ENCODE data around the gene CCDC150. TPM values are rescaled to one million over a fixed set of nuclear protein-coding genes. Genes with fewer than 3 reads are reported as not detected.
"Not testable (repeated sequence)": the region's sequence is repeated elsewhere in the genome, so short reads cannot be mapped to it uniquely, and the experiment has no call there.

Gene CCDC150
- total RNA-seq, 2 donors from 2014 or later, result 11.6 to 21.5 TPM

GRCh38 chr2:196659844-196660243 is 20.3 kb downstream of the CCDC150 start:
- ATAC-seq (replicated peaks), result no peak
- no peaks in the 10 kb centered on the region for H3K27me3 Mint-ChIP-seq
- no peak overlapping the region for H3K27ac Mint-ChIP-seq
- no peaks in the 10 kb centered on the region for H3K9me3 Mint-ChIP-seq
- no peak overlapping the region for H3K4me3 Mint-ChIP-seq
- H3K36me3 Mint-ChIP-seq (ENCODE audit: low read depth), result no peaks in the 10 kb centered on the region
- H3K4me1 Mint-ChIP-seq, result no peaks in the 10 kb centered on the region

DNA sequence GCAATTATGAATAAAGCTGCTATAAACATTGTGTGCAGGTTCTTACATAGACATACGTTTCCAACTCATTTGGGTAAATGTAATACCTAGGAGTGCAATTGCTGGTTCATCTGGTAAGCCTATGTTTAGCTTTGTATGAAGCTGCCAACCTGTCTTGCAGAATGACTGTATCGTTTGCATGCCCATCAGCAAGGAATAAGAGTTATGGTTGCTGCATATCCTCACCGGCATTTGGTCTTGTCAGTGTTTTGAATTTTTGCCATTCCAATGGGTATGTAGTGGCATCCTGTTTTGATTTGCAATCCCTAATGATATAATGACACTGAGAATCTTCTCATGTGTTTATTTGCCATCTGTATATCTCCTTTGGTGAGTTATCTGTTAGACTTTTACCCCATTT is 20.7 kb downstream of the CCDC150 start:
- no peaks in the 10 kb centered on the region for H3K27me3 Mint-ChIP-seq
- no peaks in the 10 kb centered on the region for H3K9me3 Mint-ChIP-seq
- H3K4me1 Mint-ChIP-seq, result no peaks in the 10 kb centered on the region
- no peak overlapping the region for H3K4me3 Mint-ChIP-seq
- H3K27ac Mint-ChIP-seq, result no peak overlapping the region
- no peak for ATAC-seq (replicated peaks)
- H3K36me3 Mint-ChIP-seq (ENCODE audit: low read depth), result no peaks in the 10 kb centered on the region

DNA sequence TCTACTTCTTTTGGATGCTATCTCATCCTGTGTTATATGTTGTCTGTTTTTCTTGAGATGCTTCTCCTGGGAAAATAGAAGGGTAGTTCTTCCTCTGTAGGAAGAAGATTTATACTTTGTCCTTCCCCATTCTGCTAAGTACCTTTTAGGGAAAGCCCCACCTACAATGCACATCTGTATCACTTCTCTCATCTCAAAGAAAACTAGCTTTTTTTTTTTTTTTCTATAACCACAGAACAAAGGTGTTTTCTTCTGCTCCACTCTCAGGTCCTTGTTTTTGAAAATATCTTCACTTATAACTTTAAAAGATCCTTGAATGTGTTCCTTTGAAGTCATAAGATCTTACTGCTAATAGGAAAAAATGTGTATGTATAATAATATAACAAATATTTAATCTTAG is 30.8 kb downstream of the CCDC150 start:
- ATAC-seq (replicated peaks), result no peak
- Mint-ChIP-seq H3K36me3 (ENCODE audit: low read depth) (no peaks in the 10 kb centered on the region), H3K27ac (no peak overlapping the region), H3K9me3 (no peaks in the 10 kb centered on the region), H3K27me3 (no peaks in the 10 kb centered on the region), H3K4me3 (no peak overlapping the region), H3K4me1 (no peaks in the 10 kb centered on the region)

DNA sequence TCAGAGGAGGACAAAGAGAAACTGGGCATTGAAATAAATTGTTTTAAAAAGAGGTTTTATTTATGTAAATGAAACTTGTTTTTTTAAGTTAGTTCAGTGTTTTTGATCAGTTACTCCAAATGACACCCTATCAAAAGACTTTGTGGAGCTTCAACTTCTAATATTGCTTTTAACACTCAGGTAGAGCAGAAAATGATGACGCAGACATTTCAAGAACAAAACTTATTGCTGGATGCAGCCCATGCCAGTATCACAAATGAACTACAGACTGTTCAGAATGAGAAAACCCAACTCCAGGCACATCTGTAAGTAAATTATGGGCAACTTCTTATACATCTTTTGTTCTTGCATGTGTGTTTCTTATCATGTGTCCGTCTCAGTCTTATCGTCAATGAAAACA is 36.4 kb downstream of the CCDC150 start:
- H3K36me3 Mint-ChIP-seq (ENCODE audit: low read depth), result no peaks in the 10 kb centered on the region
- H3K4me3 Mint-ChIP-seq, result no peak overlapping the region
- no peak overlapping the region for H3K27ac Mint-ChIP-seq
- H3K9me3 Mint-ChIP-seq, result no peaks in the 10 kb centered on the region
- no peaks in the 10 kb centered on the region for H3K4me1 Mint-ChIP-seq
- no peak for ATAC-seq (replicated peaks)
- H3K27me3 Mint-ChIP-seq, result no peaks in the 10 kb centered on the region

- Mint-ChIP-seq H3K4me3 (no peak overlapping the region), H3K36me3 (ENCODE audit: low read depth) (no peaks in the 10 kb centered on the region), H3K27ac (no peak overlapping the region), H3K9me3 (no peaks in the 10 kb centered on the region), H3K4me1 (no peaks in the 10 kb centered on the region), H3K27me3 (no peaks in the 10 kb centered on the region)
- ATAC-seq (replicated peaks), result no peak
Measured at GRCh38 chr2:196677404-196677803, 37.9 kb downstream of the CCDC150 start.

DNA sequence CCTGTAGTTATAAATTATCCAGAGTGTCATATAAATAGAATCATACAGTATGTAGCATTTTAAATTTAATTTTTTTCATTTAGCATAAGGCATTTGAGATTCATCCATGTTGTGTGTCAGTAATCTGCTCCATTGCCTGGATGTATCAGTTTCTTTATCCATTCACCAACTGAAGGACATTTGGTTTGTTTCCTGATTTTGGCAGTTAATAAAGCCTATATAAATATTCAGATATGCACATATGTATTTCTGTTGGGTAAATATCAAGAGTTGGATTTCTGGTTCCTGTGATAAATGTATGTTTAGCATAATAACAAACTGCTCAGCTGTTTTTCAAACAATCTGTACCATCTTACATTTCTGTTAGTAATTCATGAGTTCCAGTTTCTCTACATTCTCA is 39.9 kb downstream of the CCDC150 start:
- Mint-ChIP-seq H3K27me3 (no peaks in the 10 kb centered on the region), H3K4me1 (no peaks in the 10 kb centered on the region), H3K9me3 (no peaks in the 10 kb centered on the region), H3K36me3 (ENCODE audit: low read depth) (no peaks in the 10 kb centered on the region), H3K4me3 (no peak overlapping the region), H3K27ac (no peak overlapping the region)
- ATAC-seq (replicated peaks), result no peak

DNA sequence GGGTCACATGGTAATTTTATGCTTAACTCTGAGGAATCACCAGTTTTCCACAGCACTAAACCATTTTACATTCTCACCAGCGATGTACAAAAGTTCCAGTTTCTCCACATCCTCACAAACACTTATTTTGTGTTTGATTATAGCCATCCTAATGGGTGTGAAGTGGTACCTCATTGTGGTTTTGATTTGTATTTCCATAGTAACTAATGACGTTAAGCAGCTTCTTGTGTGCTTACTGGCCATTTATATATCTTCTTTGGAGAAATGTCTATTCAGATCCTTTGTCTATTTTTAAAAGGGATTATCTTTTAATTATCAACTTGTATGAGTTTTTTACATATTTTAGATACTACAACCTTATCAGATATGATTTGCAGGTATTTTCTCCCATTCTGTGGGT is 42.0 kb downstream of the CCDC150 start:
- ATAC-seq (replicated peaks), result no peak
- no peaks in the 10 kb centered on the region for H3K9me3 Mint-ChIP-seq
- no peak overlapping the region for H3K27ac Mint-ChIP-seq
- no peaks in the 10 kb centered on the region for H3K36me3 Mint-ChIP-seq (ENCODE audit: low read depth)
- no peaks in the 10 kb centered on the region for H3K27me3 Mint-ChIP-seq
- H3K4me3 Mint-ChIP-seq, result no peak overlapping the region
- H3K4me1 Mint-ChIP-seq, result no peaks in the 10 kb centered on the region

DNA sequence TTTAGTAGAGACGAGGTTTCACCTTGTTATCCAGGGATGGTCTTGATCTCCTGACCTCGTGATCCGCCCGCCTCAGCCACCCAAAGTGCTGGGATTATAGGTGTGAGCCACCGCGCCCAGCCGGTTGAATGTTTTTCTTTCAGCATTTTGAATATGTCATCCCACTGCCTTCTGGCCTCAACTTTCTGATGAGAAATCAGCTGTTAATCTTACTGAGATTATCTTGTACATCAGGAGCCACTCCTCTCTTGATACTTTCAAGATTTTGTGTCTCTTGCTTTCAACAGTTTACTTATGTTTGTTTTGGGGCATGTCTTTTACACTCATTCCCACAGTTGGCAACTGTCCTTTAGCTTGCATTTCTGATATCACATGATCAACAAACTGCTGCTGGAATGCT is 46.3 kb downstream of the CCDC150 start:
- Mint-ChIP-seq H3K27ac (no peak overlapping the region), H3K4me3 (no peak overlapping the region), H3K27me3 (no peaks in the 10 kb centered on the region), H3K9me3 (peaks cover 3% of the 10 kb centered on the region), H3K36me3 (ENCODE audit: low read depth) (no peaks in the 10 kb centered on the region), H3K4me1 (no peaks in the 10 kb centered on the region)
- ATAC-seq (replicated peaks), result no peak

DNA sequence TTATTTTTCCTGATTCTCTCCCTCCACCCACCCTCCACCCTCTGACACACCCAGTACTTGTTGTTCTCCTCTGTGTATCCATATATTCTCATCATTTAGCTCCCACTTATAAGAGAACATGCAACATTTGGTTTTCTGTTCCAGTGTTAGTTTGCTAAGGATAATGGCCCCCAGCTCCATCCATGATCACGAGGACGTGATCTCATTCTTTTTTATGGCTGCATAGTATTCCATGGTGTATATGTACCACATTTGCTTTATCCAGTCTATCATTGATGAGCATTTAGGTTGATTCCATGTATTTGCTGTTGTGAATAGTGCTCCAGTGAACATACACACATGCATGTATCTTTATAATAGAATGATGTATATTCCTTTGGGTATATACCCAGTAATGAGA is 47.2 kb downstream of the CCDC150 start:
- not testable (repeated sequence) for H3K27ac Mint-ChIP-seq, H3K4me1 Mint-ChIP-seq

GRCh38 chr2:196696423-196697079 is 57.0 kb downstream of the CCDC150 start:
- Mint-ChIP-seq H3K4me1 (no peaks in the 10 kb centered on the region), H3K27me3 (peaks cover 4% of the 10 kb centered on the region), H3K27ac (no peak overlapping the region), H3K36me3 (ENCODE audit: low read depth) (no peaks in the 10 kb centered on the region), H3K9me3 (no peaks in the 10 kb centered on the region), H3K4me3 (no peak overlapping the region)
- no peak for ATAC-seq (replicated peaks)

More for the DNA sequence above, 47.2 kb downstream of the CCDC150 start:
- H3K4me3 Mint-ChIP-seq; H3K27me3 Mint-ChIP-seq; H3K36me3 Mint-ChIP-seq (ENCODE audit: low read depth); H3K9me3 Mint-ChIP-seq; ATAC-seq (replicated peaks): not testable (repeated sequence)

GRCh38 chr2:196697825-196698224 is 58.3 kb downstream of the CCDC150 start:
- Mint-ChIP-seq H3K4me3 (no peak overlapping the region), H3K36me3 (ENCODE audit: low read depth) (no peaks in the 10 kb centered on the region)

GRCh38 chr2:196702641-196703040 is 63.1 kb downstream of the CCDC150 start:
- no peaks in the 10 kb centered on the region for H3K36me3 Mint-ChIP-seq (ENCODE audit: low read depth)
- ATAC-seq (replicated peaks), result no peak
- no peak overlapping the region for H3K4me3 Mint-ChIP-seq
- peaks cover 3% of the 10 kb centered on the region for H3K9me3 Mint-ChIP-seq
- no peaks in the 10 kb centered on the region for H3K4me1 Mint-ChIP-seq
- H3K27ac Mint-ChIP-seq, result no peak overlapping the region
- no peaks in the 10 kb centered on the region for H3K27me3 Mint-ChIP-seq

More at GRCh38 chr2:196697825-196698224, 58.3 kb downstream of the CCDC150 start:
- no peak for ATAC-seq (replicated peaks)
- H3K9me3 Mint-ChIP-seq, result no peaks in the 10 kb centered on the region
- no peak overlapping the region for H3K27ac Mint-ChIP-seq
- H3K27me3 Mint-ChIP-seq, result no peaks in the 10 kb centered on the region
- H3K4me1 Mint-ChIP-seq, result no peaks in the 10 kb centered on the region

DNA sequence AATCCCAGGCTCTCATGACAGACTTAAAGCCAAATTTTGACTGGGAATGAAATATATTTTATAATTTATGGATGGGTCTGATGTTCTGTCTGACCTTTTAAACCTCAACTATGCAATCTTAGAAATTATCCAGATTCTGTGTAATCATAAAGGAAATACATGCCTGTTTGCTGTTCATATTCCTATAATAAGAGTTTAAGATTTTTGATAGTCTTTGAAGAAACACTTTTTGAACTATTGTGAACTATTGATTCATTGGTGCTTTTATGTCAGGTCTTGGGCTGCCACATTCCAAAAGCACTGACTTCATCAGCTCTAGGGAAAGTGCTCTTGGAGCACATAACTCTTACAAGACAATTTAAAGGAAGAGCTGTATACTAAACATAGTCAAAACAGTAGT is 64.2 kb downstream of the CCDC150 start:
- no peak for ATAC-seq (replicated peaks)
- H3K27me3 Mint-ChIP-seq, result no peaks in the 10 kb centered on the region
- H3K4me3 Mint-ChIP-seq, result no peak overlapping the region
- no peaks in the 10 kb centered on the region for H3K4me1 Mint-ChIP-seq
- no peaks in the 10 kb centered on the region for H3K36me3 Mint-ChIP-seq (ENCODE audit: low read depth)
- peaks cover 4% of the 10 kb centered on the region for H3K9me3 Mint-ChIP-seq
- H3K27ac Mint-ChIP-seq, result no peak overlapping the region

DNA sequence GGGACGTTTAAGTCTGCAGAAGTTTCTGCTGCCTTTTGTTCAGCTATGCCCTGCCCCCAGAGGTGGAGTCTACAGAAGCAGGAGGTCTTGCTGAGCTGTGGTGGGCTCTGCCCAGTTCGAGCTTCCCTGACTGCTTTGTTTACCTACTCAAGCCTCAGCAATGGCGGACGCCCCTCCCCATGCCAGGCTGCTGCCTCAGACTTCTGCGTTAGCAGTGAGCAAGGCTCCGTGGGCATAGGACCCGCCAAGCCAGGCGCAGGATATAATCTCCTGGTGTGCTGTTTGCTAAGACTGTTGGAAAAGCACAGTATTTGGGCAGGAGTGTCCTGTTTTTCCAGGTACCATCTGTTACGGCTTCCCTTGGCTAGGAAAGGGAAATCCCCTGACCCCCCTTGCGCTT is 70.5 kb downstream of the CCDC150 start:
- H3K27me3 Mint-ChIP-seq; ATAC-seq (replicated peaks); H3K4me3 Mint-ChIP-seq; H3K4me1 Mint-ChIP-seq; H3K9me3 Mint-ChIP-seq; H3K27ac Mint-ChIP-seq; H3K36me3 Mint-ChIP-seq (ENCODE audit: low read depth): not testable (repeated sequence)

GRCh38 chr2:196711625-196712024 is 72.1 kb downstream of the CCDC150 start:
- Mint-ChIP-seq H3K27ac (no peak overlapping the region), H3K27me3 (no peaks in the 10 kb centered on the region), H3K36me3 (ENCODE audit: low read depth) (no peaks in the 10 kb centered on the region), H3K9me3 (peaks cover 7% of the 10 kb centered on the region), H3K4me3 (no peak overlapping the region), H3K4me1 (no peaks in the 10 kb centered on the region)
- no peak for ATAC-seq (replicated peaks)

DNA sequence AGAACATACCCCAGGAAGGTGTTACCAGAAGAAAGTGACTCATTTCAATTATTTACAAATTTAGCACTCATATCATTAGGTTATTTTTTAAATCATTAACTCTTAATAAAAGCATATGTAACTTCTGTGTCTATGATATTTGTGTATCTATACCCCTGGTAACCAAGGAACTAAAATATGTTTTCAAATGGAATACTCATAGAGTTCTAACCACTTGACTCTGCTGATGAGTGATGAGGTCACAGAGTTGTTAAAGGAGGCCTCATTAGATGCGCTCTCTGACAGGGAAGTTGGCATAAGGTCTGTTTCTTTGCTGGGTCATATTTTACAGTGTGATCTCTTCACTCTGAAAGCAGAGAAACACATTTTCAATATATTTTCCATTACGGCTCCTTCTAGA is 73.4 kb downstream of the CCDC150 start:
- no peak overlapping the region for H3K4me3 Mint-ChIP-seq
- H3K27ac Mint-ChIP-seq, result no peak overlapping the region
- no peaks in the 10 kb centered on the region for H3K36me3 Mint-ChIP-seq (ENCODE audit: low read depth)
- no peaks in the 10 kb centered on the region for H3K4me1 Mint-ChIP-seq
- no peak for ATAC-seq (replicated peaks)
- peaks cover 3% of the 10 kb centered on the region for H3K9me3 Mint-ChIP-seq
- no peaks in the 10 kb centered on the region for H3K27me3 Mint-ChIP-seq
